HTR-8/SVneo (cell line): ENCODE results near the gene C2CD4D.
"Not testable (repeated sequence)": the region's sequence is repeated elsewhere in the genome, so short reads cannot be mapped to it uniquely, and the experiment has no call there.

ENCODE experiments used
- DNase-seq: peaks from one replicate; pipeline ENCODE4 v3.0.0; 2011; ENCODE audit warnings: low spot score, mixed read lengths; ENCODE audit not compliant: insufficient read length
- FAIRE-seq: peaks from 2 replicates; lab custom pipeline; 2011; peaks lifted over from hg19 to GRCh38; lab: Jason Lieb, UNC

The C2CD4D gene

GRCh38 chr1:151859891-151860293 is 20.3 kb upstream of the C2CD4D start:
- FAIRE-seq (peak; percentile 38), DNase-seq (no peak)

GRCh38 chr1:151858886-151859665 is 19.5 kb upstream of the C2CD4D start:
- no peak for DNase-seq

GRCh38 chr1:151858030-151858746 is 18.6 kb upstream of the C2CD4D start:
- FAIRE-seq (no peak), DNase-seq (no peak)

More at GRCh38 chr1:151858886-151859665, 19.5 kb upstream of the C2CD4D start:
- no peak for FAIRE-seq

GRCh38 chr1:151855933-151856332 is 16.3 kb upstream of the C2CD4D start:
- FAIRE-seq: no peak
- no peak for DNase-seq

- not testable (repeated sequence) for DNase-seq, FAIRE-seq
Measured at GRCh38 chr1:151855516-151855915, 15.9 kb upstream of the C2CD4D start.

- no peak for DNase-seq
- FAIRE-seq: no peak
Measured at GRCh38 chr1:151854658-151855057, 15.0 kb upstream of the C2CD4D start.

- no peak for DNase-seq
- FAIRE-seq: no peak
Measured at GRCh38 chr1:151853411-151853943, 13.9 kb upstream of the C2CD4D start, which contains the start of gene THEM5. Gene THEM5 (minus strand): TSS chr1:151853712. CDS start chr1:151853565, 147 bp downstream.

GRCh38 chr1:151852733-151853132 is 13.1 kb upstream of the C2CD4D start:
- no peak for DNase-seq
- no peak for FAIRE-seq

GRCh38 chr1:151851886-151852285 is 12.3 kb upstream of the C2CD4D start:
- DNase-seq (no peak), FAIRE-seq (no peak)

- FAIRE-seq: no peak
- DNase-seq: no peak
Measured at GRCh38 chr1:151849871-151850270, 10.3 kb upstream of the C2CD4D start.

- FAIRE-seq (no peak), DNase-seq (no peak)
Measured at GRCh38 chr1:151849126-151849525, 9.5 kb upstream of the C2CD4D start.

GRCh38 chr1:151847867-151848596 is 8.4 kb upstream of the C2CD4D start:
- DNase-seq (no peak), FAIRE-seq (no peak)

GRCh38 chr1:151846686-151847237 is 7.1 kb upstream of the C2CD4D start:
- no peak for FAIRE-seq
- DNase-seq: no peak

GRCh38 chr1:151846062-151846568 is 6.5 kb upstream of the C2CD4D start:
- FAIRE-seq: no peak
- peak; percentile 66 for DNase-seq

- no peak for DNase-seq
- no peak for FAIRE-seq
Measured at GRCh38 chr1:151843398-151843797, 3.8 kb upstream of the C2CD4D start.

GRCh38 chr1:151841141-151841540 is 1.5 kb upstream of the C2CD4D start:
- DNase-seq (no peak), FAIRE-seq (no peak)

- DNase-seq (no peak), FAIRE-seq (no peak)
Measured at GRCh38 chr1:151840421-151840820, 801 bp upstream of the C2CD4D start.

- no peak for FAIRE-seq
- DNase-seq: no peak
Measured at GRCh38 chr1:151839082-151839412, 573 bp downstream of the C2CD4D start.

- no peak for DNase-seq
- no peak for FAIRE-seq
Measured at GRCh38 chr1:151838222-151839081, 1.2 kb downstream of the C2CD4D start.
